HEK293 (cell line): Measurements from ENCODE around the gene SLC26A1.

Source experiments
- ATF2 ChIP-seq: fragments of 450-650 bp; formaldehyde crosslinking; IDR thresholded peaks from 2 replicates; pipeline ENCODE4 v1.5.1; 2016; ENCODE audit warnings: missing biosample characterization, missing genetic modification characterization, low read depth
- CTCF ChIP-seq: fragments of 450-650 bp; formaldehyde crosslinking; IDR thresholded peaks from 2 replicates; pipeline ENCODE4 v1.5.1; 2016; ENCODE audit warnings: missing biosample characterization, missing genetic modification characterization
- REST ChIP-seq: fragments of 450-650 bp; formaldehyde crosslinking; IDR thresholded peaks from 2 replicates; pipeline ENCODE4 v1.5.1; 2016; ENCODE audit warnings: missing biosample characterization, missing genetic modification characterization
- ZEB2 ChIP-seq: fragments of 450-650 bp; formaldehyde crosslinking; IDR thresholded peaks from 2 replicates; pipeline ENCODE4 v1.5.1; 2016; ENCODE audit warnings: missing biosample characterization, missing genetic modification characterization
- ZFP3 ChIP-seq: fragments of 450-650 bp; formaldehyde crosslinking; IDR thresholded peaks from 2 replicates; pipeline ENCODE4 v1.5.1; 2016; ENCODE audit warnings: low read depth, missing biosample characterization, missing genetic modification characterization
- ZFP41 ChIP-seq: fragments of 450-650 bp; formaldehyde crosslinking; IDR thresholded peaks from 2 replicates; pipeline ENCODE4 v1.5.1; 2016; ENCODE audit warnings: missing biosample characterization, missing genetic modification characterization, borderline replicate concordance
- ZNF221 ChIP-seq: fragments of 450-650 bp; formaldehyde crosslinking; IDR thresholded peaks from 2 replicates; pipeline ENCODE4 v1.5.1; 2017; ENCODE audit warnings: missing biosample characterization, missing genetic modification characterization, borderline replicate concordance
- ZNF274 ChIP-seq, 2 experiments: fragments of 200-500 bp in 1 of 2; fragments of 450-650 bp in 1 of 2; sonication (Bioruptor generic) in 1 of 2; formaldehyde crosslinking in 1 of 2; IDR thresholded peaks; 2 replicates each; pipeline versions ENCODE4 v1.5.1 to v1.6.1; 2014 to 2016; ENCODE audit warnings: borderline replicate concordance in 1 of 2, inconsistent platforms in 1 of 2, low read length in 1 of 2, missing biosample characterization in 1 of 2, missing genetic modification characterization in 1 of 2
- ZNF488 ChIP-seq: fragments of 450-650 bp; formaldehyde crosslinking; IDR thresholded peaks from 2 replicates; pipeline ENCODE4 v1.5.1; 2016; ENCODE audit warnings: missing biosample characterization, missing genetic modification characterization
- ZNF513 ChIP-seq: fragments of 450-650 bp; IDR thresholded peaks from 2 replicates; pipeline ENCODE4 v1.5.1; 2018; ENCODE audit warnings: missing biosample characterization, missing genetic modification characterization
- ZNF514 ChIP-seq: fragments of 450-650 bp; formaldehyde crosslinking; IDR thresholded peaks from 2 replicates; pipeline ENCODE4 v1.5.1; 2016; ENCODE audit warnings: missing biosample characterization, missing genetic modification characterization
- ZNF548 ChIP-seq: fragments of 450-650 bp; formaldehyde crosslinking; IDR thresholded peaks from 2 replicates; pipeline ENCODE4 v1.5.1; 2016; ENCODE audit warnings: missing biosample characterization, missing genetic modification characterization
- ZNF610 ChIP-seq: fragments of 450-650 bp; formaldehyde crosslinking; IDR thresholded peaks from 2 replicates; pipeline ENCODE4 v1.5.1; 2016; ENCODE audit warnings: missing biosample characterization, missing genetic modification characterization, borderline replicate concordance
- ZNF670 ChIP-seq: fragments of 450-650 bp; formaldehyde crosslinking; IDR thresholded peaks from 2 replicates; pipeline ENCODE4 v1.5.1; 2016; ENCODE audit warnings: missing biosample characterization, missing genetic modification characterization, low read depth

GRCh38 chr4:973431-974397, 19.5 kb downstream of the SLC26A1 start, which contains the start of gene DGKQ:
- TF ChIP-seq ZNF274 (IDR thresholded peaks at IDR 0.05; ENCODE audit: low read length) (no peak), ZNF274 (tag by site-specific recombination; IDR thresholded peaks at IDR 0.05; ENCODE audit: borderline replicate concordance) (no peak), REST (tag by site-specific recombination) (no peak), CTCF (tag by site-specific recombination) (no peak), ZFP3 (tag by site-specific recombination) (no peak), ZNF488 (tag by site-specific recombination) (no peak), ZFP41 (no peak), ZNF548 (tag by site-specific recombination) (no peak), ZNF221 (tag by site-specific recombination) (no peak), ZNF610 (no peak), ZNF514 (tag by site-specific recombination) (no peak), ATF2 (tag by site-specific recombination) (no peak), ZNF670 (tag by site-specific recombination) (no peak), ZEB2 (tag by site-specific recombination) (no peak), ZNF513 (tag by site-specific recombination) (no peak)
